GM12801 (cell line): Measurements from ENCODE around the gene MFGE8.

Experiments
- TF ChIP-seq, protein P1 (sequence below): IDR thresholded peaks from one replicate; pipeline ENCODE4 v1.5.1; 2011; ENCODE audit warnings: control low read depth; ENCODE audit not compliant: insufficient read length; ENCODE audit errors: extremely low read depth

MFGE8 gene

DNA sequence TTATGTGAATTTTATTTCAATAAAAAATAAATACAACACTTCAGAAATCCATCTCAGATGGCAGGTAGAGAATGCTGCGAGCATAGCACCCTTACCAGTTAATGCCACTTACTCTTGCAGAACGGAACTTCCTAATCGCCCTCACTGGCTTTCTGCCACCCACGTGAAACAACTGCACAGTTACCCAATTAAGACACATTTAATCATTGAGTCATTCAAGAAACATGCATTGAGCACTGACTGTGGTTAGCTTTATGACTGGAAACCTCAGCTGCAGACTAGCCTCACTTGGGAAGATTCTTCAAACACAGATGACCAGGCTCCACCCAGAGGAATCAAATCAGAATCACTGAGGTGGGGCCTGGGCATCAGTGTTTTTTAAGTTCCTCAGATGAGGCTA is 5.6 kb upstream of the MFGE8 start:
- TF ChIP-seq, protein P1, sequence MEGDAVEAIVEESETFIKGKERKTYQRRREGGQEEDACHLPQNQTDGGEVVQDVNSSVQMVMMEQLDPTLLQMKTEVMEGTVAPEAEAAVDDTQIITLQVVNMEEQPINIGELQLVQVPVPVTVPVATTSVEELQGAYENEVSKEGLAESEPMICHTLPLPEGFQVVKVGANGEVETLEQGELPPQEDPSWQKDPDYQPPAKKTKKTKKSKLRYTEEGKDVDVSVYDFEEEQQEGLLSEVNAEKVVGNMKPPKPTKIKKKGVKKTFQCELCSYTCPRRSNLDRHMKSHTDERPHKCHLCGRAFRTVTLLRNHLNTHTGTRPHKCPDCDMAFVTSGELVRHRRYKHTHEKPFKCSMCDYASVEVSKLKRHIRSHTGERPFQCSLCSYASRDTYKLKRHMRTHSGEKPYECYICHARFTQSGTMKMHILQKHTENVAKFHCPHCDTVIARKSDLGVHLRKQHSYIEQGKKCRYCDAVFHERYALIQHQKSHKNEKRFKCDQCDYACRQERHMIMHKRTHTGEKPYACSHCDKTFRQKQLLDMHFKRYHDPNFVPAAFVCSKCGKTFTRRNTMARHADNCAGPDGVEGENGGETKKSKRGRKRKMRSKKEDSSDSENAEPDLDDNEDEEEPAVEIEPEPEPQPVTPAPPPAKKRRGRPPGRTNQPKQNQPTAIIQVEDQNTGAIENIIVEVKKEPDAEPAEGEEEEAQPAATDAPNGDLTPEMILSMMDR, result no peak

DNA sequence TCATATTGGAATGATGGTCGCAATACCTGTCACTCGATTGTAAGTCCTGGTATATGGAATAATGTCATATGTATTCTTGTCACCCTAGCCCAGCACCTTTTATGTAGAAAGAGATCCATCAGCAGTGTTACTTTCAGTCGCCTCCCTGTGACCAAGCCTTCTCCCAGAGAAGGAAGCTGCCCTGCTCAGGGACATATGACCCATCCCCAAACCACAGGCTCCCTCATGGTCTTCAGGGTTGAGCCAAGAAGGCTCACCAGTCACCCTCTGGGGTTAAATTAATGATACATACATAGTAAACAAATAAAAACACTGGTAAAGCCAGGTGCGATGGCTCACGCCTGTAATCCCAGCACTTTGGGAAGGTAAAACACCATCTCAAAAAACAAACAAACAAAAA is 4.6 kb upstream of the MFGE8 start:
- TF ChIP-seq, protein P1, result no peak

DNA sequence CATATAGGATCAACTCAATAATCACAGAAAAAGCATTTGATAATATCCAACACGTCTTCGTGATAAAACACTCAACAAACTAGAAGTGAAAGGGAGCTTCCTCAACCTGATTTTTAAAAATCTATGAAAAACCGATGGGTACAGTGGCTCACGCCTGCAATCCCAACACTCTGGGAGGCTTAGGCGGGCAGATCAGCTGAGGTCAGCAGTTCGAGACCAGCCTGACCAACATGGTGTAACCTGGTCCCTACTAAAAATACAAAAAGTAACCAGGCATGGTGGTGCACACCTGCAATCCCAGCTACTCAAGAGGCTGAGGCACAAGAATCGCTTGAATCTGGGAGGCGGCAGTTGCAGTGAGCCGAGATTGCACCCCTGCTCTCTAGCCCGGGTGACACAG is 2.2 kb upstream of the MFGE8 start:
- TF ChIP-seq, protein P1, result no peak

DNA sequence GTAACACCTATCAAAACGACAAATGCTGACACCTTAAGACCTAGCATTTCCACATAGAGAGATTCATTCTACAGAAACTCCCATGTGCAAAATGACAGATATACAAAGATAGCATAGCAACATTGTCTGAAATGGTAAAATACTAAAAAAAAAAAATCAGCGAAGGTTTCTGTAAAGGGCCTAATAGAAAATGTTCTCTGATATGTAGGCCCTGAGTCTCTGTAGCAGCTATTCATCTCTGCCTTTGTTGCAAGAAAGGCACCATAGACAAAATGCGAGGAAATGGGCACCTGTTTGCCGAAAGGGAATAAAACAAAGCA is 631 bp upstream of the MFGE8 start:
- TF ChIP-seq, protein P1, result no peak

DNA sequence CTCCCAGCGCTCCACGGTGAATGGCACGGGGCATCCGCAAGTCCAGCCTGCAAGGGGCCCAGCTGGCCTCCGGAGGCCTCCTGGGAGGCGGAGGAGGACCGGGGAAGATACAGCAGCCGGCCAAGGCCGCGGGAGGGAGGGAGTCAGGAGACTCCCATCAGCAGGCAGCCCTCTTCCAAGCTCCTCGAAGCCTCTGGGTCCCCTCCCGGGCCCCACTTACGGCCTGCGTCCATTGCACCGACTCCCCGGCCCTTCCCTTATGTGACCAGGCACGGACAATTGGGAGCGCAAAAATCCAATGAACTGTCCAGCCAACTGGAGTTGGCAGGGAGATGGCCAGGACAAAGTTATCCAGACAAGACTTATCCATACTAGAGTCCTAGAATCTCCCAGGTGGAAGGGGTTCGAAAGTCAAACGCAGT is 668 bp downstream of the MFGE8 start:
- TF ChIP-seq, protein P1, result no peak

DNA sequence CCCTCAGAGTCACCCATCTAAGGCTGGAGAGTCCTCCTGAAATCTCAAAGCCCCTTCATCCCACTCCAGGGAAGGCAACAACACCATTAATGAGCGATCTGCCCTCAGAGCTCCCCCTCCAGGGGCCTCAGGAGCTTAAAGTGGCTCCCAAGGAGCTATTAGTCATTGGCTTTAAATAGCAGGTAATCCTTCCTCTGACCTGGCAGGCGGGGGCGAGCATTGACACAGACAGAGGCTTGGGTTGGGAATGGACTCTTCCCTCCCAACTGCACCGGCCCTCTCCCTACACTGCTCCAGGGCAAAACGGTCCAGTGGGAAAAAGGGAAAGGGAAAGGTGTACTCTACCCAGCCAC is 1.4 kb downstream of the MFGE8 start:
- TF ChIP-seq, protein P1, result no peak

DNA sequence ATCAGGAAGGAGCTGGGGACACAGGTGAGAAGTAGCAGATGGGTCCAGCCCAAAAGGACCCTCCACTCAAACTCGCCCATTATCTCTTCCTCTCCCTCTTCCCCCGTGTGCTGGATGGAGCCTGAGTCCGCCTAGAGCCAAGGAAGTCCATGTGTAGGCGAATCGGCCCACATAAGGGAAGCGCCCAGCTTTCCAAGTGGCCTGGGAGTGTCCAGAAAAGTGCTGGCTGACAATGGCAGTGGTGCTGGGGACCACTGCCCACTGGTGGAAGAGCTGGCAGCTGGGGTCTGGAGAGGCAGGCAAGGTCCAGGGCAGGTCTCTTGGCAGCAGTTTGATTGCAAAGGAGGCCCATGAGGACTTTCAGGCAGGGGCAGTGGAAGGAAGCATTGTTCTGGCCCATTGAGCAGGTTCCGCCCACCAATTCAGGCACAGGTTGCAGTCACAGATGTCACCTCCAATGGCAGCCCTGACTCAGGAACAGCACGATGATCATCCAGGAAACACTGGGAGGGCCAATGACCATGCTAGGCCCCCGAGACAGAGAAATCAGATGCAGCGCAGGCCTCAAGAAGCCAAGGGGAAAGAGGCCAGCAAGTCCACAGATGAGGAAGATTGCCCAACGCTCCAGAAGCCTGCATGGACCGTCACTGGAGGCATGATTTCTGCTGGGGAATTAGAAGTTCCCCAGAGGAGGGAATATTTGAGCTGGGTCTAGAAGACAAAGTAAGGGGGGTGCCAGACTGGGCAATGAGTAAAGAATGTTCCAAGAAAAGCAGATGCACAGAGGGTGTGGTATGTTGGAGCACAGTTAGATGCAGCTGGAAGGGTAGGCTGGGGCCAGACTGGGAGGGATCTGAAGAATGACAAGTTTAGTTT is 3.0 kb downstream of the MFGE8 start:
- TF ChIP-seq, protein P1, result no peak
